ENCODE data around the gene EYA3.

GRCh38 chr1:28021064-28021463 lies 67.3 kb downstream of the EYA3 start:
- TF ChIP-seq CTCF (conservative IDR thresholded peaks at IDR 0.05; ENCODE audit: low read depth, low read length) (no peak), USF2 (IDR thresholded peaks at IDR 0.05; ENCODE audit: low read depth, low read length) (no peak), SMC3 (IDR thresholded peaks at IDR 0.05; ENCODE audit: low read depth, low read length) (no peak), POLR2A (IDR thresholded peaks at IDR 0.05; ENCODE audit: low read depth, low read length) (no peak), MXI1 (IDR thresholded peaks at IDR 0.05; ENCODE audit: borderline replicate concordance, low read depth, low read length) (no peak), CHD1 (IDR thresholded peaks at IDR 0.05; ENCODE audit: low read depth, low read length) (no peak), CEBPB (IDR thresholded peaks at IDR 0.05; ENCODE audit: low read depth, low read length) (no peak), MAFK (IDR thresholded peaks at IDR 0.05; ENCODE audit: low read depth, low read length) (no peak), RCOR1 (IDR thresholded peaks at IDR 0.05; ENCODE audit: insufficient replicate concordance, low read length) (no peak), RAD21 (IDR thresholded peaks at IDR 0.05; ENCODE audit: low read length) (no peak), MAZ (IDR thresholded peaks at IDR 0.05; ENCODE audit: borderline replicate concordance, low read depth, low read length) (no peak), RFX5 (IDR thresholded peaks at IDR 0.05; ENCODE audit: low read depth, low read length) (no peak), ELK1 (IDR thresholded peaks at IDR 0.05; ENCODE audit: borderline replicate concordance, low read depth, low read length) (no peak)

Measured in IMR-90 (cell line).